ENCODE results near the gene ST6GAL2. TPM values are rescaled to one million over a fixed set of nuclear protein-coding genes. Genes with fewer than 3 reads are reported as not detected.

Gene ST6GAL2
- total and polyA plus RNA-seq, 9 of the 15 experiments (the other 6 are each of a cell fraction or from before 2014, with no cell fraction given) = not detected

DNA sequence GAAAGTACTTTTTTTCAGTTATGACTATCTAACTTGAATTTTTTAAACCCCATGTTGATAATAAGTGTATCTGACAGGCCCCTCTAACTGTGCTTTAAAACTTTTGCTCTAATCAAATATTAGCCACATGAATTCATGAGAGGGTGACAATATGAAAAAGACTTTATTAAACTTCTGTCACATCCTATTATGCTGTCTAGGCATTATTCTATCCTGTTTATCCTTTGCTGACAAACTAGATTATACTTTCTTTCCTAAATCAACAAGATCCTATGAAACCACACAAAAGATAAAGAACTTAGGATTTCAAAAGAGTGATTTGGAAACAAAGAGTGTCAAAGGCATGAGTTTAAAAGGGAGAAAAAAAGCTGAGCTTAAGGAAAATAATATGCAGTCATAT, 57.8 kb downstream of the ST6GAL2 start:
- ChIA-PET CTCF (ENCODE audit: low intra/inter-chr PET ratio) (no interaction called here), POLR2A (no interaction called here)
- DNase-seq (ENCODE audit: extremely low read depth in 1 of 4, low spot score in 3 of 4) = no peak
- Histone ChIP-seq H3K36me3 (ENCODE audit: control insufficient read depth, insufficient read depth, low read length) (no peaks in the 10 kb centered on the region), H3K9me3 (replicated peaks; ENCODE audit: control insufficient read depth, insufficient read depth, low read depth, low read length) (no peaks in the 10 kb centered on the region), H3K79me2 (ENCODE audit: control insufficient read depth, insufficient read depth, low read length) (no peaks in the 10 kb centered on the region), H3K4me1 (replicated peaks in 1 of 2; ENCODE audit: control insufficient read depth in 2 of 2, insufficient read depth in 2 of 2, low read length in 2 of 2) (no peaks in the 10 kb centered on the region), H3K27ac (ENCODE audit: extremely low read depth, low read depth, low read length) (no peak overlapping the region), H3K9ac (ENCODE audit: insufficient read depth in 1 of 2, low read depth in 2 of 2, low read length in 2 of 2) (no peak overlapping the region), H3K4me2 (ENCODE audit: insufficient read depth, low read length) (no peak overlapping the region), H4K20me1 (replicated peaks; ENCODE audit: control insufficient read depth, insufficient read depth, low read length) (no peaks in the 10 kb centered on the region), H3K27me3 (ENCODE audit: control insufficient read depth in 2 of 2, insufficient read depth in 2 of 2, low read length in 2 of 2) (no peaks in the 10 kb centered on the region), H3K9me1 (ENCODE audit: control insufficient read depth, insufficient read depth, low read length) (no peaks in the 10 kb centered on the region), H3K4me3 (no peak overlapping the region), H2AFZ (ENCODE audit: low read depth, low read length) (no peak overlapping the region)
- ATAC-seq = no peak
- BruUV-seq (replicated peaks) = no TSS peak
- FAIRE-seq = no peak
- in situ Hi-C loops (cut with MboI) = no loop called here
- intact Hi-C loops (cut with micrococcal nuclease) = no loop called here
- TF ChIP-seq ZNF316 (IDR thresholded peaks at IDR 0.05) (peak; percentile 19; the same call in 1 of the 2 replicates), ZC3H8 (IDR thresholded peaks at IDR 0.05) (no peak)

DNA sequence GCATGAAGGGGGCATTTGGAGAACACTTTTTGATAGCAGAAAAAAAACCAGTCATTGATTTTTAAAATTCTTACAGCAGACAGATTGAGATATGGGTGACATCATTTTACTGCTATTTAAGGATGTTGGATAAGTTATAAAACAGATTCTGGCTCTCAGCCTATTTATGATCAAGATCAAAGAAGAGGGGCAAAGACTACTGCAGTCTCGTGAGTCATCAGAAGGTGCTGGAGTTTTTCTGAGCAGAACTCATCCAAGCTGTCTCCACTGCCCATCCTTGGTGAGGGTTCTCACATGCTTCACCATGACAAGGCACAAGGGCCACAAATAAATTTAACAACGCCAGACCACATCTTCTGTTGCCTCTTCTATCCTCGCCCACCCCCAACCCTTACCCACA, 58.8 kb downstream of the ST6GAL2 start:
- CTCF ChIA-PET (ENCODE audit: low intra/inter-chr PET ratio) = no interaction called here
- no peak for DNase-seq (ENCODE audit: extremely low read depth in 1 of 4, low spot score in 3 of 4)
- Histone ChIP-seq H3K9me1 (ENCODE audit: control insufficient read depth, insufficient read depth, low read length) (no peaks in the 10 kb centered on the region), H2AFZ (ENCODE audit: low read depth, low read length) (no peak overlapping the region), H3K27ac (ENCODE audit: extremely low read depth, low read depth, low read length) (no peak overlapping the region), H3K4me2 (ENCODE audit: insufficient read depth, low read length) (no peak overlapping the region), H3K27me3 (ENCODE audit: control insufficient read depth in 2 of 2, insufficient read depth in 2 of 2, low read length in 2 of 2) (no peaks in the 10 kb centered on the region), H3K4me1 (replicated peaks in 1 of 2; ENCODE audit: control insufficient read depth in 2 of 2, insufficient read depth in 2 of 2, low read length in 2 of 2) (no peaks in the 10 kb centered on the region), H3K79me2 (ENCODE audit: control insufficient read depth, insufficient read depth, low read length) (no peaks in the 10 kb centered on the region), H3K9me3 (replicated peaks; ENCODE audit: control insufficient read depth, insufficient read depth, low read depth, low read length) (no peaks in the 10 kb centered on the region), H4K20me1 (replicated peaks; ENCODE audit: control insufficient read depth, insufficient read depth, low read length) (no peaks in the 10 kb centered on the region), H3K36me3 (ENCODE audit: control insufficient read depth, insufficient read depth, low read length) (no peaks in the 10 kb centered on the region), H3K9ac (ENCODE audit: insufficient read depth in 1 of 2, low read depth in 2 of 2, low read length in 2 of 2) (no peak overlapping the region), H3K4me3 (no peak overlapping the region)
- POLR2A ChIA-PET = no interaction called here
- intact Hi-C loops (cut with micrococcal nuclease) (no loop called here), in situ Hi-C loops (cut with MboI) (no loop called here)
- FAIRE-seq = no peak
- WGBS (ENCODE audit: insufficient coverage, low coverage, missing lambda C conversion rate) = 0% methylated on average over 2 of the region's 3 CpGs
- ATAC-seq = no peak
- TF ChIP-seq ZC3H4 (CRISPR knock-in tag; IDR thresholded peaks at IDR 0.05; ENCODE audit: borderline replicate concordance) (no peak), STAT5B (CRISPR knock-in tag; IDR thresholded peaks at IDR 0.05) (no peak), ZNF384 (IDR thresholded peaks at IDR 0.05; ENCODE audit: low read depth, low read length) (no peak), GABPB2 (CRISPR knock-in tag; conservative IDR thresholded peaks at IDR 0.05) (no peak)
- TF ChIP-seq, protein P1, sequence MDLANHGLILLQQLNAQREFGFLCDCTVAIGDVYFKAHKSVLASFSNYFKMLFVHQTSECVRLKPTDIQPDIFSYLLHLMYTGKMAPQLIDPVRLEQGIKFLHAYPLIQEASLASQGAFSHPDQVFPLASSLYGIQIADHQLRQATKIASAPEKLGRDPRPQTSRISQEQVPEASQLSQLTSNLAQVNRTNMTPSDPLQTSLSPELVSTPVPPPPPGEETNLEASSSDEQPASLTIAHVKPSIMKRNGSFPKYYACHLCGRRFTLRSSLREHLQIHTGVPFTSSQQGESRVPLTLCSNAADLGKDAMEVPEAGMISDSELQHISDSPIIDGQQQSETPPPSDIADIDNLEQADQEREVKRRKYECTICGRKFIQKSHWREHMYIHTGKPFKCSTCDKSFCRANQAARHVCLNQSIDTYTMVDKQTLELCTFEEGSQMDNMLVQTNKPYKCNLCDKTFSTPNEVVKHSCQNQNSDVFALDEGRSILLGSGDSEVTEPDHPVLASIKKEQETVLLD (IDR thresholded peaks at IDR 0.05) = no peak
- BruUV-seq (replicated peaks) = no TSS peak
